HepG2 (cell line): Measurements from ENCODE around the gene VPS9D1. TPM values are rescaled to one million over a fixed set of nuclear protein-coding genes. Genes with fewer than 3 reads are reported as not detected.
A peak's percentile ranks its signal among the peaks of the same experiment; 100 is the strongest.

ENCODE experiments used
- CSRNP1 ChIP-seq: sonication (generic); formaldehyde crosslinking; IDR thresholded peaks from 2 replicates; pipeline ENCODE4 v1.8.1; 2023; ENCODE audit warnings: mild to moderate bottlenecking, missing genetic modification reagents
- FOSL2 ChIP-seq: sonication (generic); formaldehyde crosslinking; IDR thresholded peaks from 2 replicates; pipeline ENCODE4 v1.4.0; 2020; ENCODE audit warnings: missing genetic modification reagents
- KIAA2018 ChIP-seq: sonication (generic); formaldehyde crosslinking; IDR thresholded peaks from 2 replicates; pipeline ENCODE4 v1.5.0; 2020; ENCODE audit warnings: mild to moderate bottlenecking, missing genetic modification reagents, borderline replicate concordance
- NFIC ChIP-seq: IDR thresholded peaks from 2 replicates; pipeline ENCODE4 v1.6.1; 2012; ENCODE audit warnings: mild to moderate bottlenecking, low read length, inconsistent platforms
- PATZ1 ChIP-seq: sonication (generic); formaldehyde crosslinking; IDR thresholded peaks from 2 replicates; pipeline ENCODE4 v1.4.0; 2020; ENCODE audit warnings: missing genetic modification reagents
- PHF5A ChIP-seq: IDR thresholded peaks from one replicate; pipeline ENCODE4 v1.6.1; 2018; ENCODE audit warnings: low read depth, missing genetic modification reagents; ENCODE audit not compliant: unreplicated experiment
- PRMT3 ChIP-seq: sonication (generic); formaldehyde crosslinking; IDR thresholded peaks from 2 replicates; pipeline ENCODE4 v1.8.1; 2022; ENCODE audit warnings: low read depth, mild to moderate bottlenecking, moderate library complexity, missing genetic modification reagents, borderline replicate concordance
- SIX4 ChIP-seq: sonication (generic); formaldehyde crosslinking; IDR thresholded peaks from 2 replicates; pipeline ENCODE4 v1.4.0; 2020; ENCODE audit warnings: missing genetic modification reagents
- YEATS4 ChIP-seq: sonication (generic); formaldehyde crosslinking; IDR thresholded peaks from 2 replicates; pipeline ENCODE4 v1.4.0; 2020; ENCODE audit warnings: missing genetic modification reagents, borderline replicate concordance
- ZNF350 ChIP-seq: sonication (generic); formaldehyde crosslinking; IDR thresholded peaks from 2 replicates; pipeline ENCODE4 v1.4.0; 2020; ENCODE audit warnings: mild to moderate bottlenecking, low read depth, missing genetic modification reagents, borderline replicate concordance
- ZNF382 ChIP-seq: sonication (generic); formaldehyde crosslinking; IDR thresholded peaks from 2 replicates; pipeline ENCODE4 v1.5.0; 2020; ENCODE audit warnings: missing genetic modification reagents, mild to moderate bottlenecking, borderline replicate concordance
- ZNF451 ChIP-seq: sonication (generic); formaldehyde crosslinking; IDR thresholded peaks from 2 replicates; pipeline ENCODE4 v1.5.0; 2020; ENCODE audit warnings: mild to moderate bottlenecking, missing genetic modification reagents
- ZNF546 ChIP-seq: sonication (generic); formaldehyde crosslinking; conservative IDR thresholded peaks from 2 replicates; pipeline ENCODE4 v1.8.1; 2023; ENCODE audit warnings: mild to moderate bottlenecking, missing genetic modification reagents
- ZNF709 ChIP-seq: sonication (generic); formaldehyde crosslinking; IDR thresholded peaks from 2 replicates; pipeline ENCODE4 v1.5.0; 2020; ENCODE audit warnings: mild to moderate bottlenecking, missing genetic modification reagents
- polyA plus RNA-seq, 8 experiments: library from polyadenylated mRNA; depleted of rRNA in 3 of 8; stranded (reverse) in 7 of 8; unstranded in 1 of 8; fragments of >200 nt; fragmentation: Illumina TruSeq in 4 of 8; extraction: Trizol in 4 of 8; gene quantifications; 2 replicates each; pipeline versions ENCODE4 v1.2.1 to v1.2.3, GENCODE V29; 2011 to 2016; ENCODE audit warnings: low read depth in 4 of 8, missing spikeins in 1 of 8, mixed read lengths in 1 of 8; ENCODE audit not compliant: insufficient read depth in 1 of 8
- total RNA-seq, 5 experiments: library from RNA; depleted of rRNA; stranded (reverse); fragments of >200 nt; fragmentation: Illumina TruSeq; extraction: Trizol; gene quantifications; 2 replicates each; pipeline ENCODE4 v1.2.3, GENCODE V29; 2016; ENCODE audit warnings: low read depth in 1 of 5

Gene VPS9D1
- total and polyA plus RNA-seq, 2 of the 13 experiments (the other 11 are each of a cell fraction or from before 2014, with no cell fraction given), result 10.1 to 13.2 TPM

GRCh38 chr16:89701425-89702406 is 19.0 kb downstream of the VPS9D1 start, which contains the start of gene SPATA2L (continued):
- TF ChIP-seq SIX4, result no peak
- 0 out of 2 replicates have a peak, but pooled peaks have one; percentile 80 for TF ChIP-seq CSRNP1
- peak; percentile 52; the same call in 1 of the 2 replicates for TF ChIP-seq ZNF350 (CRISPR knock-in tag)
- TF ChIP-seq ZNF382, result no peak
- peak; percentile 42; the same call in 1 of the 2 replicates for TF ChIP-seq ZNF546 (CRISPR knock-in tag)
- peak; percentile 23 for TF ChIP-seq PATZ1
- peak; percentile 24; the same call in 1 of the 2 replicates for TF ChIP-seq YEATS4 (CRISPR knock-in tag)
- TF ChIP-seq FOSL2 (CRISPR knock-in tag), result peak; percentile 6; the same call in 1 of the 2 replicates
- TF ChIP-seq PRMT3 (CRISPR knock-in tag), result 0 out of 2 replicates have a peak, but pooled peaks have one; percentile 47
- TF ChIP-seq PHF5A (CRISPR knock-in tag), result peak; percentile 17
- TF ChIP-seq NFIC, result no peak
- TF ChIP-seq KIAA2018 (CRISPR knock-in tag), result 0 out of 2 replicates have a peak, but pooled peaks have one; percentile 39
- peak; percentile 62 for TF ChIP-seq ZNF451 (CRISPR knock-in tag)
- peak; percentile 26; the same call in 1 of the 2 replicates for TF ChIP-seq ZNF709 (CRISPR knock-in tag)
